Activated CD4-positive, alpha-beta T cell treated with anti-CD3 and anti-CD28 coated beads, Interleukin-2, amount 50 U/mL, for 48 hours (primary cell): ENCODE data around the gene NINL.
"Not testable (repeated sequence)": the region's sequence is repeated elsewhere in the genome, so short reads cannot be mapped to it uniquely, and the experiment has no call there.

Experiments used
- DNase-seq, 2 experiments: peaks; one replicate each; pipeline ENCODE4 v3.0.0-alpha.2; 2020

Gene NINL

DNA sequence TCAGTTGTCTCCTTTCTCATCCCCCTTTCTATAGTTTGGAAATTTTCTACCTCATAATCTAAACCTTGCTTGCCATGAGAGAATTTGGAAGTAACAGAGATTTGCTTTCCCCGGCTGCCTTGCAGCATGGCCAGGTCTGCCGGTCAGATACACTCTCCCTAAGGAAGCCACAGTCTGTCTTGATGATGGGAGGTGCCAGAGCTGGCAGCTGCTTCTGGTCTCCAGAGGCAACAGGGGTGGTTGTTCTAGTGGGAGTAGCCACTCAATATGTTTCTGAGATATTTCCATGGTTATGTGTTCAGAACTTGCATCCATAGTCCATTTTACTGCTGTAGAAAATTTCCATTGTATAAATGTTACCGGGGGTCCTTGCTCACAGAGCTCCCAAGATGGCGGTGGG is 5.4 kb upstream of the NINL start:
- DNase-seq, result not testable (repeated sequence)

DNA sequence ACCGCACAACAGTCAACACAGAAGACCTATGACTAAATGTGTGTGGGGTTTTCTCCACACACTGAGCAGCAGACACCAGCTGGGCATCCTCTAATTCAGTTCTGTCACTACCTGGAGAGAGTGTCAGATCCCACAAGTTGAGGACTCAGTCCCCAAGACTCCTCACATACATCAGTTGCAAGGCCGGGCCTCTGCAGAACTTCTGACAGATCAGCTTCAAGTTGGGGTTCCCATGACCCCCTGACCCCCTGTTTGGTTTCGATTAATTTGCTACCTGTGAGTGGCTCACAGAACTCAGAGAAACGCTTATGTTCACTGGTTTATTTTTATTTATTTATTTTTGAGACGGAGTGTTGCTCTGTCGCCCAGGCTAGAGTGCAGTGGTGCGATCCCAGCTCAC is 3.2 kb upstream of the NINL start:
- DNase-seq, result no peak

DNA sequence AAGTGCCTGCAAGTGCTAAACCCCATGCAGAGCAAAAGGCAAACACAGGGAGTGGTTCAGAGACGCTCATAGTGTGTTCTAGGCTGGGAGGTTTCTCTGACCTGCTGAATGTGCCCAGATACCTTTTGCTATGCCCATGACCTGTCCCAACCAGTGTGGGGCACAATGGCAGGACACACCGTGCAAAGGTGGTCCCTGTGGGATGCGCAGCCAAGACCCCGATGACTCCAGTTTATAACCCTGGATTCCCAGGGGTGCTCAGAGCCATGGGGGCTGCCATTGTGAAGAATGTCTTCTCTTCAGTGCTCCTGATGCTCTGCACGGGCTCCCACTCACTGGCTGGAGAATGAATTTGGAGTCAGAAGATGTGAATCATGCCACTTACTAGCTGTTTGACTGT is 2.2 kb upstream of the NINL start:
- DNase-seq, result no peak

DNA sequence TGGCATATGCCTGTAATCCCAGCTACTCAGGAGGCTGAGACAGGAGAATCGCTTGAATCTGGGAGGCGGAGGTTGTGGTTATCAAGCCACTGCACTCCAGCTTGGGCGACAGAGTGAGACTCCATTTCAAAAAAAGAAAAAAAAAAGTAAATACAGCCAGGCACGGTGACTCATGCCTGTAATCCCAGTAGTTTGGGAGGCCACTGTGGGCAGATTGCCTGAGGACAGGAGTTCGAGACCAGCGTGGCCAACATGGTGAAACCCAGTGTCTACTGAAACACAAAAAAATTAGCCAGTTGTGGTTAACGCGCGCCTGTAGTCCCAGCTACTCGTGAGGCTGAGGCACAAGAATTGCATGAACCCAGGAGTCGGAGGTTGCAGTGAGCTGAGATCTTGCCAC is 1.5 kb upstream of the NINL start:
- no peak for DNase-seq

DNA sequence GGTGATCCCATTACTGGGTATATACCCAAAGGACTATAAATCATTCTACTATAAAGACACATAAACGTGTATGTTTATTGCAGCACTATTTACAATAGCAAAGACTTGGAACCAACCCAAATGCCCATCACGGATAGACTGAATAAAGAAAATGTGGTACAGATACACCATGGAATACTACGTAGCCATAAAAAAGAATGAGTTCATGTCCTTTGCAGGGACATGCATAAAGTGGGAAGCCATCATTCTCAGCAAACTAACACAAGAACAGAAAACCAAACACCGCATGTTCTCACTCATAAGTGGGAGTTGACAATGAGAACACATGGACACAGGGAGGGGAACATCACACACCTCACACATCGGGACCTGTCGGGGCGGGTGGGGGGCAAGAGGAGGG is 1.7 kb downstream of the NINL start:
- DNase-seq, result not testable (repeated sequence)

DNA sequence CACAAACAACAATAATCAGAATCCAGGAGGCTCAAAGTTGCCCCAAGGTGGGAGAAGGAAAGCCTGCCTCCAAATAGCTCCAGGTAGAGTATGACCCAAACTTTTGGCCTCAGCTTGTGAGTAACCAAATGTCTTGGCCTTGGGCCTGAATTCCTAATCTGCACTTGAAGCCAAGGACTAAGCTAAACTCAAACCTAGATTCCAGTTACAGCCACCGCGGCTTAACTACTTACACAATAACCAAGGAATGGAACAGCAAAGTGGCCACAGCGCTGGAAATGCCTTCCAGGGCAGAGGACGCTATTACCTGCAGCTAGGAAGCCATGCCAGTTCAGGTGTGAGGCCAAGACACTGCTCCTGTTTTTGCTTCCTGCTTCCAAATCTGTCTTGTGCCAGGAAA is 4.6 kb downstream of the NINL start:
- no peak for DNase-seq

DNA sequence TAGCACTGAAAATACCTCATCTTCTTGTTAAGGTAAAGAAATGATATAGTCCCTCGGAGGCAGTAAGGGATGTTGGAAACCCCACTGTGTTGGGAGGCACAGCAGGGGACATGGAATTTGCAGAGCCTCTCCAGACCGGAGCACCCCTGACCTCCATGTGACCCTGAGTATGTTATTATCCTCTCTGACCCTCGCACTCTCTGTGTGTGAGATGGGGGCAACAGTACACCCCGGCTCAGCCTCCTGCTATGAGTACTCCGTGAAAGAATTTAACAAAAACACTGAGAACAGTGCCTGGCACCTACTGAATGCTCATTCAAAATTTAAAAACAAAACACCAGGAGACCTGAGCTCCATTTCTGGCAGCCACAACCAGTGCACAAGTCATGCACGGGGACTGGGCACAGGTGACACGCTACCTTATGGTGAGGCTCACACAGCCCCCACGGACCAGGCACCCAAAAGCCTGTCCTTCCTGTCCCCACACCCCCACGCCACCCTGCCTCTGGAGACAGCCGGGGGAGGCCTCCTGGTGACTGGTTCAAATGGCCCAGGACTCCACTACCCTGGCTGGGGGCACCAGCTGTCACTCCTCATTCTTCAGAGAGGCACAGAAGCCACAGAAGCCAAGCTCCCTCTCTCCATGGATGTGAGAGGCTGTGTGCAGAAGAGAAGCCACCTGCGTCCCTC is 6.1 kb downstream of the NINL start:
- no peak for DNase-seq

DNA sequence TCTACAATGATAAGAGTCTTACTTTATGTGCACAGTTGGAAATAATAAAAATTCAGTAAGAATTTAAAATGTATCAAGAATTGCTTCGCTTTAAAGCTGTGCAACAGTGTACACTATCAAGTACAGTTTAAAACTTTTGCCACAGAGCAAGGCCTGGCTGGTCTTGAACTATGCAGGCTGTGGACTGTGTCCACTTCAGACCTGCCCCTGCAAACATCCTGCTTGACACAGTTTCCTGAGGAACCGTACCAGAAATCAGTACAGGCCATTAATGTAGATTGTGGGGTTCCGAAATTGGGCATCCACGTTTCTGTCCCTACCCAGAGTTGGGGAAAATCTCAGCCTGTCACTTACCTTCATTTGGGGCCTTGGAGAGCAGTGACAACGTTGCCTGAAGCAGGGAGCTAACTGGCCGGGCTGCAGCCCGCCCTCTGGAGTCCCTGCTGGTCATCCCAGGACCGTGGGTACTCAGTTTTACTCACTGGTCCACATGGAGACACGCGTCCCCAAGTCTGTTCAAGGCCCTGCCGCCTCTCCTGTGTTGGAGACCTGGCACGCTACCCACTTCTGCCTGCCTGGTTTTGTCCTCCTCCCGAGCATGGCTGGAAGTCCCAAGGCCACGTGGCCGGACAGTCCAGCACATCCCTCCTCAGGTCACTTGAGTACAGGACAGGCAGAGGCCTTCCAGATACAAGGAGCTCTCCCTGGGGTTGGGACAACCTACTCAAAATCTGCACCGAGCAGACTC is 8.4 kb downstream of the NINL start:
- no peak for DNase-seq

DNA sequence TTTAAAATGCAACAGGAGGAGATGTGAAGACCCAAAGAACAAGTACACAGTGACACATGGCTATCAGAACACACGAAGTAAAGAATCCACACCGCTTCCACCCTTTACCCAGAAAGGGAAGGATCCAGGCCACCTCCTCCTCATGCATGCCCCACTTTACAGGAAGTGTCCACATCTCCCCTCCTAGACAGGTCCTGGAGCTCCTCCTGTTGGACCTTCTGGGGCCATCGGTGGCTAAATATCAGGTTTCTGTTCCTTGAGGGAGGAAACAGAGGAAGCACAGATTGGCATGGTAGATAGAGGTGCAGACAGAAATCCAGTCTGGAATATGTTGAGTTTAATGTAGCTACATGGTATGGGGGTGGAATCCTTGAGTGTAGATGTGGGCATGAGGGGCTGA is 10.9 kb downstream of the NINL start:
- DNase-seq, result no peak

DNA sequence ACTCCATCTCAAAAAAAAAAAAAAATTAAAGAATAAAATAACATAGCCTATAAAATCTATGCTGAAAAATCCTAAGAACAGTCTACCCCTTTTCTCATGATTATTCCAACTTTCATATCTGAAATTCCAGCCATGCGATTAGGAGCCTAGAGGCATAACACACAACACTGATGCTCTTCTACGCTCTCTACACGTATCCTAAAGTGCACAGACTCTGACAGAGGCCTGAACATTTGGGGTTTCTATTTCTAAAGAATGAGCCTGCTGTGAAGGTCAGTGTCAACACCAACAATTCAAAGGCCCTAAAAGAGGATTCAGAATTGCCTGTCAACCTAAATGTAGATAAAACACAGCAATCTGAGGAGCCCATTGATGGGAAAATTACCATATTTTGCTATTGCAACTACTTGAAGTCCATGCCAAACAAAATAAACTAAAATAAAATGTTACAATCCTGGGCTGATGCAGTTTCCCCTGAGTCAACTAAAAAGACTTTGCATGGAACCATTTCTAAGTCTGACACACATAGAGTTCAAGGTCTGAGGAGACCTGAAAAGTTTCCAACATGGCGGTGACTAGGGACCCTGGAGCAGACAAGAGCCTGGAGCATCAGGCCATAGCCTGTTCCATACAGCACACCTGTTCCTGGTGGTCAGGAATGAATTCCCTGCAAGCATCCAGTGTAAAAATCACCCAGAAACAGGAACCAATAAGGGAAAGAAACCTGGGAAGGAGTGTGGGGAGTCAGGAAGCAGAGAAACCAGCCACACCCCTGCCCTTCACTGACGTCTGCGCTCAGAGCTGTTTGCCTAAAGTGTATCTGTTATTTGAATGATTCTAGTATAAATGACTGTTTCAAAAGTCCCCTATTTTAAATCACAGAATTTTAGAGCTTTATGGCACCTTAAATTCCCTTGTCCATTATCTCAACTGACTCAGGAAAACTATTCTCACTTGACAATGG is 11.8 kb downstream of the NINL start:
- DNase-seq, result no peak

DNA sequence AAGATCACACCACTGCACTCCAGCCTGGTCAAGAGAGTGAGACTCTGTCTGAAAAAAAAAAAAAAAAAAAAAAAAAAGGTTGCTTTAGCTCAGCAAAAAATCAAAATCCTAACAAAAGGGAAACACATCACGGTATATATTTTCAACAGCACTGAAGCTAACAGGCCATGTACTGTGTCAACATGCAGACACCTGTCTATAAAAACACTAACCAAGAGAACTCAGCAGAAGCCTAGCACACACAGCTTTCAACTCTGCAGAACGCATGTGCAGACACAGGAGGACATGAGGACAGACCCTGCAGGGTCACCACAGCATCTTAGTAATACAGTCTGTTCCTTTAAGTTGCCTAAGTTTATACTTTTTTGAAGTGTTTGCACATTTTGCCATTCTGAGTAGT is 13.5 kb downstream of the NINL start:
- DNase-seq, result no peak

DNA sequence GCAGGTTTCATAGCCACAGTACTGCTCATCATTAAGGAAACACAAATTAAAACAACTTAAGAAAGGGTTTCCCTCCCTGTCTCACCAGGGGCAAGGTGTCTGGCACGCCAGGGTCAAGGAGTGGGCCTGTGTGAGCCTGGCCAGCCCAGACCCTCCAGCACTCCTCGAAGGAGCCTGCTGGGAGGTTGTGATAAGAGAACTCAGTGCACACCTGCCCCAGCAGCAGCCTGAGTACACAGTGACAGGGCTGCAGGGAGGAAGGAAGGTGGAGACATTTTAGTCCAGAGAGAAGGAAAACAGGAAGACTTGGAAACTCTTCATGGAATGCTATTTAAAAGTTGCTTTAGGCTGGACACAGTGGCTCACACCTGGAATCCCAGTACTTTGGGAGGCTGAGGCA is 14.1 kb downstream of the NINL start:
- DNase-seq, result no peak

DNA sequence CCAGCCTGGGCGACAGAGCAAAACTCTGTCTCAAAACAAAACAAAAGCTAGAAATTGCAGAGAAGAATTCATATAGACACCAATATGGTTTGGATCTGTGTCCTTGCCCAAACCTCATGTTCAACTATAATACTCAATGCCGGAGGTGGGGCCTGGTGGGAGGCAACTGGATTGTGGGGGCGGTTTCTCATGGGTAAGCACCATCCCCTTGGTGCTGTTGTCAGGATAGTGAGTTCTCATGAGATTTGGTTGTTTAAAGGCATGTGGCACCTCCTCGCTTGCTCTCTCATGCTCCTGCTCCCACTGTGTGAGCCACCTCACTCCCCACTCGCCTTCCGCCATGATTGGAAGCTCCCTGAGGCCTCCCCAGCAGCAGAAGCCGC is 15.2 kb downstream of the NINL start:
- no peak for DNase-seq

DNA sequence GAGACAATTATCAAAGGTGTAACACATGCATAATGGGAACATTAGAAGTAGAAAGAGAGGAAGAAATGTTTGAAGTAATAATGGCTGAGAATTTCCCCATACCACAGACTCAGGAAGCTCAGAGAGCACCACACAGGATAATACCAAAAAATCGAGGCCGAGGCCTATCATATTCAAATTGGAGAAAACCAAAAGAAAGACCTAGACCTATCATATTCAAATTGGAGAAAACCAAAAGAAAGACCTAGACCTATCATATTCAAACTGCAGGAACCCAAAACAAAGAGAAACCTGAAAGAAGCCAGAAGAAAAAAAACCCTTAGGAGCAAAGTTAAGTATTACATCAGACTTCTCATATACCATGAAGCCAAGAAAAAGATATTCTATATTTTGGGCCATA is 18.0 kb downstream of the NINL start:
- no peak for DNase-seq

DNA sequence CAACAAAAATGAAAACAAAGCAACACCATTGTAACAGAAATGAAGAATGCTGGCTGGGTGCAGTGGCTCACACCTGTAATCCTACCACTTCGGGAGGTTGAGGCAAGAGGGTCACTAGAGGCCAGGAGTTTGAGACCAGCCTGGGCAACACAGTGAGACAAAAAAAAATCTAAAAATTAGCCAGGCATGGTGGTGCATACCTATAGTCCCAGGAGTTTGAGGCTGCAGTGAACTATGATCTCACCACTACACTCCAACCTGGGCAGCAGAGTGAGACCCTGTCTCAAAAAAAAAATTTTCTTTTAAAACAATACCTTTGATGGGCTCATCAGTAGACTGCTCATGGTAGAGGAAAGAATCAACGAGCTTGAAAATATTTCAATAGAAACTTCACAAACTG is 18.5 kb downstream of the NINL start:
- no peak for DNase-seq

DNA sequence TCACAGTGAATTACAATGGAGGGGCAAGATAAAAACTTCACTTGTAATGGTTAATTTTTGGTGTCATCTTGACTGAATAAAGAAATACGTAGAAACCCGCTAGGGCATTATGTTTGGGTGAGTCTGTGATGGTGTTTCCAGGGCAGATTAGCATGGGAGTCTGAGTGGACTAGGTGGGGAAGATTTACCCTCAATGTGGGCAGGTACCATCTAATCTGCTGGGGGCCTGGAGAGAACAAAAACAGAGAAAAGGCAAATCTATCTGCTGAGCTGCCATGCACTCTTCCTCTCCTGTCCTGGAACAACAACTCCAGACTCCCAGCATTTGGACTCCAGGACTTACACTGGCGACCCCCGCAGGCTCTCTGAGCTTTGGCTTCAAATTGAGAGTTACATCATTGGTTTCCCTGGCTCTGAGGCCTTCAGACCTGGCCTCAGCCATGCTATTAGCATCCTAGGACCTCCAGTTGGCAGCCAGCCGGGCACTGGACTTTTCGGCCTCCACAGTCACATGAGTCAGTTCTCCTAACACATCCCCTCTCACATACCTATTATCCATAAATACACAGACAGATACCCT is 19.7 kb downstream of the NINL start:
- DNase-seq, result no peak

DNA sequence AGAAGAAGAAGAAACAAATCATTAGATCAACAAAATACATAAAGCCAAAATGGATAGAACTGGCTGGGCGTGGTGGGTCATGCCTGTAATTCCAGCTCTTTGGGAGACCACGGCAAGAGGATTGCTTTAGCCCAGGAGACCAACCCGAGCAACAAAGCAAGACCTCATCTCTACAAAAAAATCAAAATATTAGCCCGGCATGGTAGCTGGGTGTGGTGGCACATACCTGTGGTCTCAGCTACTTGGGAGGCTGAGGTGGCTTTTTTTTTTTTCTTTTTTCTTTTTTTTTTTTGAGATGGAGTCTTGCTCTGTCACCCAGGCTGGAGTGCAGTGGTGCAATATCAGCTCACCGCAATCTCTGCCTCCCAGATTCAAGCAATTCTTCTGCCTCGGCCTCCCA is 21.5 kb downstream of the NINL start:
- no peak for DNase-seq

DNA sequence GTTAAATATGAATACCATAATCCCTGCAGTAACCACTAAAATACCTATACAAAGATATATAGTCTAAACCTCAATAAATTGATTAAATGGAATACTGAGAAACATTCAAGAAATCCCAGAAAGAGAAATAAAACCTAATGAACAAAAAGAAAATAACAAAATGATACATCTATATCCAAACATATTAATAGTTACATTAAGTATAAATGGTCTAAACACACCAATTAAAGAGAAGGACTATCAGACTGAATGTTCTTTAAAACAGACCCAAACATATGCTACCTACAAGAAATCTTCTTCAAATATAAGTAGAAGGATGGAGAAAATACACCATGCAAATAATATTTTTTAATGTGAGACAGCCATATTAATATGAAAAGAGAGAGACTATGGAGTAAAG is 22.0 kb downstream of the NINL start:
- no peak for DNase-seq

DNA sequence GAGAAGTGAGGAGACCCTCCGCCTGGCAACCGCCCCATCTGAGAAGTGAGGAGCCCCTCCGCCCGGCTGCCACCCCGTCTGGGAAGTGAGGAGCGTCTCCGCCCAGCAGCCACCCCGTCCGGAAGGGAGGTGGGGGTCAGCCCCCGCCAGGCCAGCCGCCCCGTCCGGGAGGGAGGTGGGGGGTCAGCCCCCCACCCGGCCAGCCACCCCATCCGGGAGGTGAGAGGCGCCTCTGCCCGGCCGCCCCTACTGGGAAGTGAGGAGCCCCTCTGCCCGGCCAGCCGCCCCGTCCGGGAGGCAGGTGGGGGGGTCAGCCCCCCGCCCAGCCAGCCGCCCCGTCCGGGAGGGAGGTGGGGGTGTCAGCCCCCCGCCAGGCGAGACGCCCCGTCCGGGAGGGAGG is 23.6 kb downstream of the NINL start:
- not testable (repeated sequence) for DNase-seq

DNA sequence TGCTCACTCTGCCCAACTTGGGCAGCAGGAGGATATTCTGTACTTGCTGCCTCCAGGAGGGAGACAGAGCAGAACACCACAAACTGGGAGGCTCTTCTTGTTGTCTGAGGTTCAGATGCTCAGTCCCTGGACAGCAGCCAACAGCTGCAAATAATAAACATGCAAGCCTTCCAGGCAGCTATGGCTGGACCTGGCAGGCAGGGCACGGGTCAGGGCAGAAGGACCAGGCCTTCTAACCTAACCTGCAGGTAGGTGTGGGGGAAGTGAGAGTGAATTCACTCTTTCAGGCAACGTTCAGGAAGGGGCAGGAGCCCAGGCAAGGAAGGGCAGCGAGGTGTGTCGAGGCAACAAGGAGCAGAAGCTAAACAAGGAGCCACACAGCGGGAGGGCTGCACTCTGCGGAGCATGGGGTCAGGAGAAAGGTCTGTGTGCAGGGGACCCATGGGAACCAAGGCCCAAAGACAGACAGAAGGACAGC is 31.5 kb downstream of the NINL start:
- no peak for DNase-seq

DNA sequence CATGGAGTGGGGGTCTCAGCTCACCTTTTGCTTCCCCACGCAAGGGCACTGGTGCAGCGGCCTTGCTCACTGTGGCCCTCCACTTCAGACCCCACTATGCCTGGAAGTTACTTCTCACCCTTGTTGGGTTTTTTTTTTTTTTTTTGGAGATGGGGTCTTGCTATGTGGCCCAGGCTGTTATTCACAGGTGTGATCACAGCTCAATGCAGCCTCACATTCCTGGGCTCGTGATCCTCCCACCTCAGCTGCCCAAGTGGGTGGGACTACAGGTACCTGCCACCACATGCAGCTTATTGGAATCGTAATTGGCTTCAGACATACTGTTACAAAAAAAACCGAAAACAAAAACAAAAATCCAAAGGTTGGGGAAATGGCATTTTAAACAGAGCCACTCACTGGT is 32.4 kb downstream of the NINL start:
- DNase-seq, result no peak

DNA sequence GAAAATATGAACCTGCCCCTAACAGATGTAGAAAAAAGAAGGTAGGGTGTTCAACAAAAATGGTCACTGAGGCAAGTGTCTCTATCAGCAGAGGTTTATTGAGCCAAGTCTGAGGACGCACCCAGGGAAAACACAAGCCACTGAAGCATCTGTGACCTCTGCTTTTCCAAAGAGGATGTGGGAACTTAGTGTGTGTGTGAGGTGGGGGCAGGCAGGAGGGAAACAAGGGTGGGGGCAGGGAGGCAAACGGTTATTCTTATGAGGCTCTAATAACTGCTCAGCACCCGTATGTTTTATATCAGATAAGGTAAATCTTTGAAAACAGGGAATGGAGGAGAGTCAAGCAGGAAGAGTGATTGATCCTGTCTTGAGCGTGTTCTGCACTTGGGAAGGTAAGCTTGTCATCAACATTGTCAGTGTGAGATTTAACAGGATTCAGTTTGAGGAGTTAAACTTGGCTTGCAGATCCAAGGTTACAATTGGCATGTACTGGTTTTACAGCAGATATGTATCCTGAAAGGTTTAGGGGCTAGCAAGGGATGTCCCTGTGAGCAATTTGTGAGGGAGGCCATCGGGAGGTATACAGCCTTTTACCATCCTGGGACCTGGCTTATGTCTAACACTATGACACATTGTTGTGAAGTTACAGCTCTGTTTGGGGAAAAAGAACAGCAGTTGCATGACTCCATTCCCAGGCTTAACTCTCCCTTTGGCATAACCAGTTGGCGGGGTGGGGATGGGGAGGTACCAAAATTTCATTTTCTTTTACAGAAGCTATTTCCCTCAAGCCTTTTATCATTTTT is 33.7 kb downstream of the NINL start:
- no peak for DNase-seq
